ENCODE data around the gene TSC2. TPM values are rescaled to one million over a fixed set of nuclear protein-coding genes. Genes with fewer than 3 reads are reported as not detected.

TSC2 gene
- total and polyA plus RNA-seq, 2 of the 13 experiments (the other 11 are each of a cell fraction or from before 2014, with no cell fraction given), result 19.6 to 40.4 TPM

GRCh38 chr16:2046893-2047329, 874 bp upstream of the TSC2 start (continued):
- TF ChIP-seq ZNF572 (CRISPR knock-in tag; IDR thresholded peaks at IDR 0.05) (no peak), YY1 (IDR thresholded peaks at IDR 0.05; ENCODE audit: insufficient read depth, insufficient replicate concordance, low read depth, low read length) (no peak), ZSCAN30 (CRISPR knock-in tag; IDR thresholded peaks at IDR 0.05) (0 out of 2 replicates have a peak, but pooled peaks have one; percentile 14), ZNF788 (CRISPR knock-in tag; IDR thresholded peaks at IDR 0.05; ENCODE audit: borderline replicate concordance) (0 out of 2 replicates have a peak, but pooled peaks have one; percentile 44), GATAD1 (CRISPR knock-in tag; IDR thresholded peaks at IDR 0.05) (no peak), ATF2 (CRISPR knock-in tag; IDR thresholded peaks at IDR 0.05) (0 out of 2 replicates have a peak, but pooled peaks have one; percentile 27), AHDC1 (CRISPR knock-in tag; IDR thresholded peaks at IDR 0.05; ENCODE audit: borderline replicate concordance) (no peak), ETV5 (CRISPR knock-in tag; IDR thresholded peaks at IDR 0.05; ENCODE audit: borderline replicate concordance) (peak; percentile 36; the same call in 1 of the 2 replicates), SMARCC2 (IDR thresholded peaks at IDR 0.05) (no peak), ZSCAN25 (CRISPR knock-in tag; IDR thresholded peaks at IDR 0.05) (0 out of 2 replicates have a peak, but pooled peaks have one; percentile 8), REL (CRISPR knock-in tag; conservative IDR thresholded peaks at IDR 0.05) (no peak), ZNF766 (CRISPR knock-in tag; IDR thresholded peaks at IDR 0.05; ENCODE audit: borderline replicate concordance) (0 out of 2 replicates have a peak, but pooled peaks have one; percentile 11), GATA4 (IDR thresholded peaks at IDR 0.05; ENCODE audit: borderline replicate concordance, low read depth) (0 out of 2 replicates have a peak, but pooled peaks have one; percentile 18), ZNF264 (CRISPR knock-in tag; IDR thresholded peaks at IDR 0.05) (peak; percentile 76), AGO2 (optimal IDR thresholded peaks at IDR 0.05; ENCODE audit: low read depth, low read length) (no peak), PHF5A (CRISPR knock-in tag; IDR thresholded peaks at IDR 0.05; ENCODE audit: low read depth, unreplicated experiment) (peak; percentile 23), ZNF576 (CRISPR knock-in tag; IDR thresholded peaks at IDR 0.05) (no peak), ELF1 (CRISPR knock-in tag; IDR thresholded peaks at IDR 0.05) (no peak), ZNF737 (CRISPR knock-in tag; IDR thresholded peaks at IDR 0.05; ENCODE audit: borderline replicate concordance) (no peak), PAX8 (CRISPR knock-in tag; IDR thresholded peaks at IDR 0.05; ENCODE audit: borderline replicate concordance) (0 out of 2 replicates have a peak, but pooled peaks have one; percentile 12), FOXA3 (CRISPR knock-in tag; IDR thresholded peaks at IDR 0.05) (peak; percentile 31; the same call in 1 of the 2 replicates), ZBTB2 (CRISPR knock-in tag; IDR thresholded peaks at IDR 0.05; ENCODE audit: low read depth) (no peak), FOXO1 (CRISPR knock-in tag; IDR thresholded peaks at IDR 0.05) (0 out of 2 replicates have a peak, but pooled peaks have one; percentile 35)
